ES-I3 (cell line): Measurements from ENCODE around the gene NAA20.

Source experiments
- H3K36me3 ChIP-seq: 2 replicates; pipeline ENCODE4 v1.6.1; 2013; ENCODE audit warnings: mild to moderate bottlenecking, low read length, control low read depth, moderate library complexity; ENCODE audit not compliant: insufficient read depth
- H3K4me1 ChIP-seq: 2 replicates; pipeline ENCODE4 v1.6.1; 2013; ENCODE audit warnings: mild to moderate bottlenecking, control low read depth, low read length; ENCODE audit not compliant: insufficient read depth
- H3K9ac ChIP-seq: 2 replicates; pipeline ENCODE4 v1.6.1; 2013; ENCODE audit warnings: low read depth, mild to moderate bottlenecking, low read length, moderate library complexity
- H3K9me3 ChIP-seq: 2 replicates; pipeline ENCODE4 v1.6.1; 2013; ENCODE audit warnings: mild to moderate bottlenecking, low read length, moderate library complexity; ENCODE audit not compliant: control insufficient read depth, insufficient read depth

The NAA20 gene

GRCh38 chr20:20060234-20060998 is 43.3 kb downstream of the NAA20 start:
- Histone ChIP-seq H3K9me3 (no peaks in the 10 kb centered on the region), H3K4me1 (no peaks in the 10 kb centered on the region), H3K36me3 (no peaks in the 10 kb centered on the region), H3K9ac (no peak overlapping the region)

GRCh38 chr20:20063941-20064702 is 47.0 kb downstream of the NAA20 start:
- Histone ChIP-seq H3K9ac (no peak overlapping the region), H3K9me3 (no peaks in the 10 kb centered on the region), H3K36me3 (no peaks in the 10 kb centered on the region), H3K4me1 (no peaks in the 10 kb centered on the region)

- Histone ChIP-seq H3K4me1 (no peaks in the 10 kb centered on the region), H3K9me3 (no peaks in the 10 kb centered on the region), H3K9ac (no peak overlapping the region), H3K36me3 (no peaks in the 10 kb centered on the region)
These were observed 48.2 kb downstream of the NAA20 start for GRCh38 chr20:20065361-20065760.

- no peaks in the 10 kb centered on the region for H3K36me3 ChIP-seq
- H3K9me3 ChIP-seq = no peaks in the 10 kb centered on the region
- H3K4me1 ChIP-seq = no peaks in the 10 kb centered on the region
- H3K9ac ChIP-seq = no peak overlapping the region
These were observed 53.9 kb downstream of the NAA20 start for GRCh38 chr20:20070871-20071726.

GRCh38 chr20:20073801-20074371 is 56.7 kb downstream of the NAA20 start:
- Histone ChIP-seq H3K9ac (no peak overlapping the region), H3K36me3 (no peaks in the 10 kb centered on the region), H3K4me1 (peaks cover 6% of the 10 kb centered on the region; the same call in 1 of the 2 replicates), H3K9me3 (no peaks in the 10 kb centered on the region)

GRCh38 chr20:20075032-20075431 is 57.9 kb downstream of the NAA20 start:
- peaks cover 6% of the 10 kb centered on the region; the same call in 1 of the 2 replicates for H3K4me1 ChIP-seq
- H3K9me3 ChIP-seq = no peaks in the 10 kb centered on the region
- H3K9ac ChIP-seq = no peak overlapping the region
- H3K36me3 ChIP-seq = no peaks in the 10 kb centered on the region

- H3K9ac ChIP-seq = no peak overlapping the region
These were observed 59.3 kb downstream of the NAA20 start for GRCh38 chr20:20076297-20077065.

GRCh38 chr20:20078041-20078440 is 60.9 kb downstream of the NAA20 start:
- Histone ChIP-seq H3K9me3 (no peaks in the 10 kb centered on the region), H3K4me1 (peaks cover 6% of the 10 kb centered on the region; the same call in 1 of the 2 replicates), H3K36me3 (no peaks in the 10 kb centered on the region), H3K9ac (no peak overlapping the region)

More at GRCh38 chr20:20076297-20077065, 59.3 kb downstream of the NAA20 start:
- Histone ChIP-seq H3K36me3 (no peaks in the 10 kb centered on the region), H3K9me3 (no peaks in the 10 kb centered on the region), H3K4me1 (peaks cover 6% of the 10 kb centered on the region; the same call in 1 of the 2 replicates)

GRCh38 chr20:20079102-20079784 is 62.1 kb downstream of the NAA20 start:
- H3K9me3 ChIP-seq = no peaks in the 10 kb centered on the region
- H3K9ac ChIP-seq = no peak overlapping the region
- H3K4me1 ChIP-seq = peaks cover 6% of the 10 kb centered on the region; the same call in 1 of the 2 replicates
- H3K36me3 ChIP-seq = no peaks in the 10 kb centered on the region
